Neuronal stem cell (in vitro differentiated cells): ENCODE measurements around the gene RAD51B.

Source experiments
- DNase-seq: peaks from one replicate; pipeline ENCODE4 v3.0.0-alpha.2; 2013; ENCODE audit warnings: low spot score
- H2AFZ ChIP-seq: one replicate; pipeline ENCODE4 v1.6.1; 2013; ENCODE audit warnings: mild to moderate bottlenecking, low read length, inconsistent platforms
- H2AK5ac ChIP-seq: 2 replicates; pipeline ENCODE4 v1.6.1; 2013; ENCODE audit warnings: low read depth, mild to moderate bottlenecking, inconsistent platforms, low read length, moderate library complexity, mixed read lengths
- H2BK120ac ChIP-seq: 2 replicates; pipeline ENCODE4 v1.6.1; 2013; ENCODE audit warnings: low read depth, mild to moderate bottlenecking, inconsistent platforms, low read length, moderate library complexity, mixed read lengths
- H2BK12ac ChIP-seq: one replicate; pipeline ENCODE4 v1.6.1; 2013; ENCODE audit warnings: low read length, inconsistent platforms
- H2BK15ac ChIP-seq: 2 replicates; pipeline ENCODE4 v1.6.1; 2013; ENCODE audit warnings: mild to moderate bottlenecking, low read length, inconsistent platforms, mixed read lengths
- H2BK5ac ChIP-seq: one replicate; pipeline ENCODE4 v1.6.1; 2013; ENCODE audit warnings: inconsistent platforms, mild to moderate bottlenecking, low read length, moderate library complexity
- H3K14ac ChIP-seq: one replicate; pipeline ENCODE4 v1.6.1; 2013; ENCODE audit warnings: low read length, inconsistent platforms
- H3K18ac ChIP-seq: 2 replicates; pipeline ENCODE4 v1.6.1; 2013; ENCODE audit warnings: low read length, inconsistent platforms
- H3K23ac ChIP-seq: 2 replicates; pipeline ENCODE4 v1.6.1; 2013; ENCODE audit warnings: low read depth, mild to moderate bottlenecking, mixed read lengths, low read length, inconsistent platforms; ENCODE audit not compliant: poor library complexity
- H3K27ac ChIP-seq: replicated peaks from 3 replicates; pipeline ENCODE4 v1.5.1; 2013; ENCODE audit warnings: low read length, inconsistent platforms
- H3K27me3 ChIP-seq, 3 experiments: 2 replicates each; pipeline ENCODE4 v1.6.1; 2013; ENCODE audit warnings: low read length in 3 of 3, mild to moderate bottlenecking in 2 of 3, inconsistent platforms in 1 of 3, low read depth in 1 of 3, mixed read lengths in 1 of 3, moderate library complexity in 1 of 3; ENCODE audit not compliant: control insufficient read depth in 3 of 3, insufficient read depth in 3 of 3
- H3K36me3 ChIP-seq, 2 donors: replicated peaks in 1 of 2; 2 replicates each; pipeline ENCODE4 v1.6.1; 2013; ENCODE audit warnings: low read length in 2 of 2; ENCODE audit not compliant: control insufficient read depth in 2 of 2, insufficient read depth in 2 of 2
- H3K4ac ChIP-seq: 2 replicates; pipeline ENCODE4 v1.6.1; 2013; ENCODE audit warnings: inconsistent platforms, mild to moderate bottlenecking, low read length, moderate library complexity
- H3K4me1 ChIP-seq, 2 donors: 1 replicate in 1 of 2; 2 replicates in 1 of 2; pipeline ENCODE4 v1.6.1; 2013; ENCODE audit warnings: low read length in 2 of 2, low read depth in 1 of 2; ENCODE audit not compliant: control insufficient read depth in 2 of 2, insufficient read depth in 1 of 2
- H3K4me2 ChIP-seq: one replicate; pipeline ENCODE4 v1.6.1; 2013; ENCODE audit warnings: mild to moderate bottlenecking, low read length, inconsistent platforms; ENCODE audit not compliant: insufficient read depth, poor library complexity, severe bottlenecking
- H3K4me3 ChIP-seq, 2 donors: 2 replicates each; pipeline ENCODE4 v1.5.1; 2013; ENCODE audit warnings: low read length in 2 of 2, mild to moderate bottlenecking in 2 of 2, inconsistent platforms in 1 of 2, moderate library complexity in 1 of 2
- H3K79me1 ChIP-seq: one replicate; pipeline ENCODE4 v1.6.1; 2013; ENCODE audit warnings: low read depth, mild to moderate bottlenecking, inconsistent platforms, low read length, moderate library complexity
- H3K9ac ChIP-seq: one replicate; pipeline ENCODE4 v1.6.1; 2013; ENCODE audit warnings: mild to moderate bottlenecking, low read depth, low read length, inconsistent platforms; ENCODE audit not compliant: poor library complexity
- H3K9me3 ChIP-seq, 2 donors: replicated peaks in 1 of 2; 2 replicates each; pipeline versions ENCODE3 to v1.6.1; 2013; ENCODE audit warnings: low read length in 2 of 2, mild to moderate bottlenecking in 2 of 2, inconsistent platforms in 1 of 2, low read depth in 1 of 2, mixed read lengths in 1 of 2, moderate library complexity in 1 of 2; ENCODE audit not compliant: control insufficient read depth in 2 of 2, insufficient read depth in 1 of 2
- H4K8ac ChIP-seq: one replicate; pipeline ENCODE4 v1.6.1; 2013; ENCODE audit warnings: low read depth, mild to moderate bottlenecking, inconsistent platforms, low read length, moderate library complexity
- H4K91ac ChIP-seq: one replicate; pipeline ENCODE4 v1.6.1; 2013; ENCODE audit warnings: low read length, low read depth, mild to moderate bottlenecking, inconsistent platforms; ENCODE audit not compliant: poor library complexity
- WGBS, 2 donors: extraction: QIAGEN DNeasy Blood & Tissue Kit; methylation state at CpG; one replicate each; pipeline ENCODE4 v1.1.7; 2013; ENCODE audit warnings: missing lambda C conversion rate in 2 of 2, mixed read lengths in 1 of 2; ENCODE audit not compliant: insufficient read length in 2 of 2, insufficient replicate concordance in 1 of 2; ENCODE audit errors: extremely low coverage in 2 of 2; 5-methylcytosine and 5-hydroxymethylcytosine counted together

The RAD51B gene

GRCh38 chr14:68758301-68758700 is 938.7 kb downstream of the RAD51B start:
- H4K91ac ChIP-seq = no peak overlapping the region
- H3K23ac ChIP-seq = no peak overlapping the region
- no peak overlapping the region for H3K4me3 ChIP-seq
- no peaks in the 10 kb centered on the region for H3K9me3 ChIP-seq
- H3K18ac ChIP-seq = peak overlapping the region; percentile 17
- peaks cover 10 to 12% of the 10 kb centered on the region in 2 donors for H3K4me1 ChIP-seq
- no peak overlapping the region for H3K4me2 ChIP-seq
- H4K8ac ChIP-seq = no peak overlapping the region
- H3K14ac ChIP-seq = no peak overlapping the region
- no peak overlapping the region for H3K9ac ChIP-seq
- no peak overlapping the region for H2BK5ac ChIP-seq
- H3K79me1 ChIP-seq = no peaks in the 10 kb centered on the region
- H3K36me3 ChIP-seq = no peaks in the 10 kb centered on the region
- H2BK120ac ChIP-seq = no peak overlapping the region
- H3K27me3 ChIP-seq = no peaks in the 10 kb centered on the region
- H2BK12ac ChIP-seq = no peak overlapping the region
- H3K4ac ChIP-seq = no peak overlapping the region
- DNase-seq = no peak
- H2AK5ac ChIP-seq = no peak overlapping the region
- no peak overlapping the region for H3K27ac ChIP-seq
- no peak overlapping the region for H2BK15ac ChIP-seq
- peak overlapping the region; percentile 49 for H2AFZ ChIP-seq
- WGBS, 2 donors = no CpG with 5 or more reads among the region's 3 CpGs

GRCh38 chr14:68759017-68759560 is 939.5 kb downstream of the RAD51B start:
- Histone ChIP-seq H3K4me3 (no peak overlapping the region), H3K23ac (no peak overlapping the region), H2BK120ac (no peak overlapping the region), H4K8ac (no peak overlapping the region), H3K4me2 (no peak overlapping the region), H2AK5ac (no peak overlapping the region), H2AFZ (no peak overlapping the region), H3K27me3 (no peaks in the 10 kb centered on the region), H3K4me1 (peaks cover 12 to 13% of the 10 kb centered on the region in 2 donors), H2BK5ac (no peak overlapping the region), H3K9me3 (no peaks in the 10 kb centered on the region), H3K36me3 (no peaks in the 10 kb centered on the region), H3K18ac (no peak overlapping the region), H3K27ac (no peak overlapping the region), H3K9ac (no peak overlapping the region), H3K79me1 (no peaks in the 10 kb centered on the region), H3K14ac (no peak overlapping the region), H3K4ac (no peak overlapping the region), H4K91ac (no peak overlapping the region), H2BK15ac (no peak overlapping the region), H2BK12ac (no peak overlapping the region)
- WGBS, 2 donors = no CpG with 5 or more reads among the region's 8 CpGs
- no peak for DNase-seq

GRCh38 chr14:68759937-68760336 is 940.4 kb downstream of the RAD51B start:
- Histone ChIP-seq H3K36me3 (no peaks in the 10 kb centered on the region), H3K4me3 (no peak overlapping the region), H3K9me3 (no peaks in the 10 kb centered on the region), H3K4me2 (no peak overlapping the region), H2BK120ac (no peak overlapping the region), H3K23ac (no peak overlapping the region), H2AFZ (no peak overlapping the region), H3K18ac (no peak overlapping the region), H2BK15ac (no peak overlapping the region), H3K9ac (no peak overlapping the region), H3K79me1 (no peaks in the 10 kb centered on the region), H3K4me1 (peaks cover 12 to 13% of the 10 kb centered on the region in 2 donors), H4K91ac (no peak overlapping the region), H3K4ac (no peak overlapping the region), H3K27ac (no peak overlapping the region), H4K8ac (no peak overlapping the region), H3K14ac (no peak overlapping the region), H2AK5ac (no peak overlapping the region), H2BK12ac (no peak overlapping the region), H3K27me3 (no peaks in the 10 kb centered on the region), H2BK5ac (no peak overlapping the region)
- WGBS, 2 donors = no CpG with 5 or more reads among the region's 5 CpGs
- no peak for DNase-seq

- Histone ChIP-seq H3K18ac (no peak overlapping the region), H3K23ac (no peak overlapping the region), H3K4me2 (no peak overlapping the region), H4K91ac (no peak overlapping the region), H3K9me3 (no peaks in the 10 kb centered on the region), H2BK15ac (no peak overlapping the region), H2BK12ac (no peak overlapping the region), H3K27ac (no peak overlapping the region), H3K79me1 (no peaks in the 10 kb centered on the region), H3K4me1 (peaks cover 12 to 13% of the 10 kb centered on the region in 2 donors), H3K14ac (no peak overlapping the region), H3K4me3 (no peak overlapping the region), H2BK120ac (no peak overlapping the region), H2AK5ac (no peak overlapping the region), H3K27me3 (no peaks in the 10 kb centered on the region), H4K8ac (no peak overlapping the region), H3K9ac (no peak overlapping the region), H3K36me3 (no peaks in the 10 kb centered on the region), H2AFZ (no peak overlapping the region), H3K4ac (no peak overlapping the region), H2BK5ac (no peak overlapping the region)
- no peak for DNase-seq
- no CpG with 5 or more reads among the region's 2 CpGs for WGBS, 2 donors
Observed at GRCh38 chr14:68760761-68761160, 941.2 kb downstream of the RAD51B start.
